ENCODE data around the gene C19orf12. TPM values are rescaled to one million over a fixed set of nuclear protein-coding genes. Genes with fewer than 3 reads are reported as not detected.

Gene C19orf12
- 10 to 100 TPM; 40.6 to 48.2 (median 43.5) TPM for total RNA-seq
- polyA plus RNA-seq, result 37.3 TPM
- long read RNA-seq, donor 1, full-length matches to known transcripts, result 117 of 142 reads
- long read RNA-seq, donor 1, partial matches to known transcripts, result 20 of 142 reads
- long read RNA-seq, donor 1, other reads (novel, unspliced or antisense), result 5 of 142 reads
- long read RNA-seq, donor 2, transcript C19orf12-201 (3 exons, 2,464 nt), result major isoform, 29 of 59 reads
- long read RNA-seq, donor 2, transcript C19orf12-202 (4 exons, 578 nt), result minor isoform, 16 of 59 reads
- long read RNA-seq, donor 2, transcript C19orf12-204 (2 exons, 1,912 nt), result minor isoform, 6 of 59 reads
- long read RNA-seq, donor 2, partial matches to known transcripts, result 0 of 59 reads
- long read RNA-seq, donor 2, other reads (novel, unspliced or antisense), result 8 of 59 reads
- long read RNA-seq, donor 3, full-length matches to known transcripts, result 168 of 214 reads
- long read RNA-seq, donor 3, partial matches to known transcripts, result 1 of 214 reads
- long read RNA-seq, donor 3, other reads (novel, unspliced or antisense), result 45 of 214 reads
- long read RNA-seq, donor 4, full-length matches to known transcripts, result 66 of 79 reads
- long read RNA-seq, donor 4, partial matches to known transcripts, result 4 of 79 reads
- long read RNA-seq, donor 4, other reads (novel, unspliced or antisense), result 9 of 79 reads

DNA sequence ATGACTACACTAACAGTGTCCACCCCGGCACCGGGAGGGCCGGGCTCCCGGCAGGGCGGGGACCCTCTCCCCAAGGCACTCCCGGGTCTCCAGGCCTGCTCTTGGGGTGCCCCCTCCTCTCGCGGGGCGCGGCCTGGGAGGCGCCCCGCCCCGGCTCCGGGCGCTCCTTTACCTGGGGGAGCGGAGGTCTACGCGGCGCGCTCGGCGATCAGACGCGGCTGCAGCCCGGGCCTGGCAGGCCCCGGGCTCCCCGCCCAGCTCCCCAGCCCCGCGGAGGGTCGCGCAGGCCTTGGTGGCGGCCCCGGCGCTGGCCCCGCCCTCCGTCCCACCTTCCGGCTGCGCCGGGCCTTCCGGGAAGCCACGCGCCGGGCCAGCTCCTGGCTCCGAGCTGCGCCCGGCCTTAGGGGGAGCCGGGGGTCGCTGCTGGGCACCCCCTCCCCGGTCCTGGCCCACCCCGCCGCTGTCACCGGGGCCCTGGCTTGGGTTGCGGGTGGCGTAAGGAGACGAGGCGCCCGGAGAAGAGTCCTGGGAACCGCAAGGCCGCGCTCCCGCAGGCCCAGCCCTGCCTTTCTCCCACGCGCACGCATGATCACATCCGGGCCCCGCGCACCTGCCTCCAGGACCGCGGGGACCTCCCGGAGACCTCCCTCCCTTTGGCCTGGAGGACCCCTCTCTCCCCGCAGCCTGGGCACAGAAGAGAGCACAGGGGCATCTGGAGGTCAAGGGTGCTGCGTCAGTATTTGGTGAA is at the start of gene C19orf12:
Gene C19orf12, minus strand, starts transcription at position 309 of the 748 bp plus-strand sequence. CDS start 6,848 bp downstream, outside the sequence.
- DNase-seq (peak; percentile 63 to 88 (median 88)), ATAC-seq (peak; percentile 86 to 89)
- H3K9me3 ChIP-seq (ENCODE audit: control insufficient read depth, low read length), result no peaks in the 10 kb centered on the region
- peak within 1 kb of the TSS; percentile 98 for H3K4me3 ChIP-seq (ENCODE audit: low read length)
- no peaks in the 10 kb centered on the region for H3K27me3 ChIP-seq (ENCODE audit: control insufficient read depth, insufficient read depth)
- intact Hi-C loops (cut with DNase I), result loop anchor here in 3 of 4 donors (2.0 to 10.0 kb wide), 3 partner anchors 18 to 103 kb away; partner anchors contain the start of gene PLEKHF1 (in 2 of the 3)
- under 1% methylated on average over 72 of the region's 72 CpGs for WGBS
- H3K27ac ChIP-seq (ENCODE audit: low read length), result peak within 1 kb of the TSS; percentile 85
- peaks cover 3% of the 10 kb centered on the region for H3K4me1 ChIP-seq (ENCODE audit: control insufficient read depth, insufficient read depth, low read length)

DNA sequence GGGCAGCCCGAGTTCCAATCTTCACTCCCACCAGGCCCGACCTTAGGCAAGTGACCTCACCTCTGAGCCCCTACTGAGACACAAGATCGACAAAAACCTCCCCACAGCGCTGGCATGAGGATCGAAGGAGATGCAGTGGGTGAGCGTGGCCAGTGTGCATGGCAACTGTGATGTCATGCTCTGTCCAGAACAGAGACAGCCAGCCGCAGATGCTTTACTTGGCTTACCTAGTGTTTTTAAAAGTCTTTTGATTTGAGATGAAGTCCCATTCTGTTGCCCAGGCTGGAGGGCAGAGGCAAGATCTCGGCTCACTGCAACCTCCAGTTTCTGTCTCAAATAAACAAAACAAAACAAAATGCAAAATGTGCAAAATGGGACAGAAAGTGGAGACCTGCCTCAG is 49.3 kb upstream of the C19orf12 start:
- WGBS, result 89% methylated on average over 8 of the region's 8 CpGs
- no peaks in the 10 kb centered on the region for H3K9me3 ChIP-seq (ENCODE audit: control insufficient read depth, low read length)
- no peaks in the 10 kb centered on the region for H3K27me3 ChIP-seq (ENCODE audit: control insufficient read depth, insufficient read depth)
- intact Hi-C loops (cut with DNase I), result no loop called here
- DNase-seq (no peak), ATAC-seq (no peak)
- no peaks in the 10 kb centered on the region for H3K4me1 ChIP-seq (ENCODE audit: control insufficient read depth, insufficient read depth, low read length)
- no peak overlapping the region for H3K27ac ChIP-seq (ENCODE audit: low read length)
- no peak overlapping the region for H3K4me3 ChIP-seq (ENCODE audit: low read length)

DNA sequence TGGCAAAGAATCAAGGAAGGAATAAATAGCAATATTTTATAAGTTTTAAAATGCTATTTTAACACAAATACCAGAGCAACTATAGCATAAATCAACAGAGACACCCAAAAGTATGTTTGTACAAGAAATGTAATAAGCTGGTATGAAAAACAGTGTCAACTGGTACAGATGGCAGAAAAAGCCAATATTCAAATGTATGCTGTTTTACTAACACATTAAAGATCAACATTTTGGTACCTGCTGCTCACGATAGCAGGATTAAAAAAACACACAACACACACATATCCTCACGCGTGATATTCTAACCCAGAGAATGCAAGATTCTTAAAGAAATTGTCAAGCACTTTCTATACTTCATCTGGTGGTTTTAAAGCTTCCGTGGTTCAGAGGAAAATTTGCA is 48.1 kb upstream of the C19orf12 start:
- ATAC-seq, result no peak
- intact Hi-C loops (cut with DNase I), result no loop called here
- H3K27me3 ChIP-seq (ENCODE audit: control insufficient read depth, insufficient read depth), result no peaks in the 10 kb centered on the region

DNA sequence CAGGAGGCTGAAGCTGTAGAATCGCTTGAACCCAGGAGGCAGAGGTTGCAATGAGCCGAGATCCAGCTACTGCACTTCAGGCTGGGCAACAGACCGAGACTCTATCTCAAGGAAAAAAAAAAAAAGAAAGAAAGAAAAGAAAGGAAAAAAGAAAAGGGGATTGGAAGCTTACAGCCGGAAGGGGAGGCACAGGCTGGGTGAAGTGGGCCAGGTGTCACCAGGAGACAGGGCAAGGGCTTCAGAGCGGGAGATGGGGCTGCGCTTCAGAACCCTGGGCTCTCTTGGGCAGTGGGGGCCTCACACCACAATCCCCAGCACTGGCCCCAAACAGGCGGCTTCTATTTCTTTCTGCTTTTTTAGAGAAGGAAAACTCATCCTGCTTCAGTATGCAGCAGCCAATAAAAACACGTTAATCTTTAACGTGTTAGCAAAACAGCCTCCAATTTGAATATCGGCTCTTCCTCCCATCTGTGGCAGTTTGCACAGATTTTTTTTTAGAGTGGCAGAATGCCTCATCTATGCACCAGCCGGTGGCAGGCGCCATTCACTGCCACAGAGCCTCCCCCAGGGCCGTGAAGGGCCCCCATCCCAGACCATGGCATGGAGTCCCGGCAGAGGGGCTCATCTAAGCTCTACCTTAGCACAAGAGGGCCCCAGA is 46.6 kb upstream of the C19orf12 start:
- no peak for ATAC-seq
- Histone ChIP-seq H3K27me3 (ENCODE audit: control insufficient read depth, insufficient read depth) (no peaks in the 10 kb centered on the region), H3K9me3 (ENCODE audit: control insufficient read depth, low read length) (no peaks in the 10 kb centered on the region), H3K27ac (ENCODE audit: low read length) (no peak overlapping the region), H3K4me3 (ENCODE audit: low read length) (no peak overlapping the region), H3K4me1 (ENCODE audit: control insufficient read depth, insufficient read depth, low read length) (no peaks in the 10 kb centered on the region)
- intact Hi-C loops (cut with DNase I), result no loop called here
- WGBS, result 58% methylated on average over 14 of the region's 14 CpGs
- DNase-seq, result no peak

More for the DNA sequence above, 48.1 kb upstream of the C19orf12 start:
- Histone ChIP-seq H3K4me1 (ENCODE audit: control insufficient read depth, insufficient read depth, low read length) (no peaks in the 10 kb centered on the region), H3K4me3 (ENCODE audit: low read length) (no peak overlapping the region), H3K27ac (ENCODE audit: low read length) (no peak overlapping the region), H3K9me3 (ENCODE audit: control insufficient read depth, low read length) (no peaks in the 10 kb centered on the region)
- DNase-seq, result no peak
- WGBS, result 84% methylated on average over 4 of the region's 4 CpGs

DNA sequence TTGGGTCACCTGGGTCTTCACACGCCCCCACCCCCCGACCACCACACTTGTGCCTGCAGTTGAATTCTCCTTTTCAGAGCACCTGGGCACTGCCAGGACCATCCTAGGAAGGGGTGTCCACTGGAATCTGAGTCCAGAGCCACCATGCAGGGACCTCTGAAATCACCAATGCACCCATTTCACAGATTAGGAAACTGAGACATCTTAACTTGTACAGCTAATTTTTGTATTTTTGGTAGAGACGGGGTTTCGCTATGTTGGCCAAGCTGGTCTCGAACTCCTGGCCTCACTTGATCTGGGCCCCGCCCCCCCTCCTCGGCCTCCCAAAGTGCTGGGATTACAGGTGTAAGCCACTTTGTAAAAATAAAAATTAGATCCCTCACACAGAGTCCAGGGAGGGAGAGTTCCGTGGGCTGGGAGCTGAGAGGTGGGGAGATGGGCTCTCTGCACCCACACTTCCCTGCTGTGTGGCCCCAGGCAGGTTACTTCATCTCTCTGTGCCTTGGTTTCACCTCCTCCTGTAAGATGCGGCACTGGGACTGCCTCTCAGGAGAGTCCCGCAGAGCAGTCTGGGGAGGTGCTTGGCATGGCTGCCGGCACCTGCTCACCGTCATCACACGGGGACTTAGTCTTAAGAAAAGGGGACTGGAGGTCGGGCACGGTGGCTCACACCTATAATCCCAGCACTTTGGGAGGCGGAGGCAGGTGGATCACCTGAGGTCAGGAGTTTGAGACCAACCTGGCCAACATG is 45.9 kb upstream of the C19orf12 start:
- intact Hi-C loops (cut with DNase I), result no loop called here
- DNase-seq (no peak), ATAC-seq (no peak)
- Histone ChIP-seq H3K27ac (ENCODE audit: low read length) (no peak overlapping the region), H3K27me3 (ENCODE audit: control insufficient read depth, insufficient read depth) (no peaks in the 10 kb centered on the region), H3K9me3 (ENCODE audit: control insufficient read depth, low read length) (no peaks in the 10 kb centered on the region), H3K4me1 (ENCODE audit: control insufficient read depth, insufficient read depth, low read length) (no peaks in the 10 kb centered on the region), H3K4me3 (ENCODE audit: low read length) (no peak overlapping the region)
- WGBS, result 89% methylated on average over 16 of the region's 16 CpGs

DNA sequence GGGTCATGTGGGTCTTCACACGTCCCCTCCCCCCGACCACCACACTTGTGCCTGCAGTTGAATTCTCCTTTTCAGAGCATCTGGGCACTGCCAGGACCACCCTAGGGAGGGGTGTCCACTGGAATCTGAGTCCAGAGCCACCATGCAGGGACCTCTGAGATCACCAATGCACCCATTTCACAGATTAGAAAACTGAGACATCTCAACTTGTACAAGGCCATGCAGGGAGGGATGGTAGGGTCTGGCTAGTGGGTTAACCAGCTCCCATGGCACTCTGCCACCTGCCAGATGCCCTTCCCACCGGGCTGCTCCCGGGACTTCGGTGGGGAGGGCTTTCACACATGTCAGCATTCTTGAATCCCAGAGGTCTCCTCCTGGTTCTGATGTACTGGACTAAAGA is 44.3 kb upstream of the C19orf12 start:
- no peak for DNase-seq
- no peak overlapping the region for H3K4me3 ChIP-seq (ENCODE audit: low read length)
- WGBS, result 82% methylated on average over 5 of the region's 5 CpGs
- no peak overlapping the region for H3K27ac ChIP-seq (ENCODE audit: low read length)
- ATAC-seq, result no peak
- no peaks in the 10 kb centered on the region for H3K27me3 ChIP-seq (ENCODE audit: control insufficient read depth, insufficient read depth)
- intact Hi-C loops (cut with DNase I), result loop anchor here in 1 of 4 donors (10.0 kb wide), 1 partner anchor 895 kb away; no protein-coding TSS in a partner anchor
- H3K4me1 ChIP-seq (ENCODE audit: control insufficient read depth, insufficient read depth, low read length), result no peaks in the 10 kb centered on the region
- H3K9me3 ChIP-seq (ENCODE audit: control insufficient read depth, low read length), result no peaks in the 10 kb centered on the region

DNA sequence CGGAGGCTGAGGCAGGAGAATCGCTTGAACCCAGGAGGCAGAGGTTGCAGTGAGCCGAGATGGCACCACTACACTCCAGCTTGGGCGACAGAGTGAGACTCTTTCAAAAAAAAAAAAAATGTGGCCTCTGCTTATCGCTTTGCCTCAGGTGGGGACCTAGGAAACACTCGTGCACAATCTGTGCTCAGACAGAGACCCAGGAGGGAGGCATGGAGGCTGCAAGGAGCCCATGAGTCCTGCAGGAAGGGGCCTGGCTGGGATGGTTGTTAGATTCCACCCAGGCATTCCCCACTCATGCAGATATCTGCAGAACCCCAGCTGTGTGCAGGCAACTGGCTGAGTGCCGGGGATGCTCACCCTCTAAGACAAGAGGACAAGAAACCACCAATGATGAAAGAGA is 43.8 kb upstream of the C19orf12 start:
- WGBS, result 87% methylated on average over 7 of the region's 7 CpGs
- Histone ChIP-seq H3K4me1 (ENCODE audit: control insufficient read depth, insufficient read depth, low read length) (no peaks in the 10 kb centered on the region), H3K4me3 (ENCODE audit: low read length) (no peak overlapping the region), H3K27ac (ENCODE audit: low read length) (no peak overlapping the region), H3K27me3 (ENCODE audit: control insufficient read depth, insufficient read depth) (no peaks in the 10 kb centered on the region), H3K9me3 (ENCODE audit: control insufficient read depth, low read length) (no peaks in the 10 kb centered on the region)
- ATAC-seq (no peak), DNase-seq (no peak)
- intact Hi-C loops (cut with DNase I), result loop anchor here in 1 of 4 donors (10.0 kb wide), 1 partner anchor 896 kb away; no protein-coding TSS in a partner anchor

DNA sequence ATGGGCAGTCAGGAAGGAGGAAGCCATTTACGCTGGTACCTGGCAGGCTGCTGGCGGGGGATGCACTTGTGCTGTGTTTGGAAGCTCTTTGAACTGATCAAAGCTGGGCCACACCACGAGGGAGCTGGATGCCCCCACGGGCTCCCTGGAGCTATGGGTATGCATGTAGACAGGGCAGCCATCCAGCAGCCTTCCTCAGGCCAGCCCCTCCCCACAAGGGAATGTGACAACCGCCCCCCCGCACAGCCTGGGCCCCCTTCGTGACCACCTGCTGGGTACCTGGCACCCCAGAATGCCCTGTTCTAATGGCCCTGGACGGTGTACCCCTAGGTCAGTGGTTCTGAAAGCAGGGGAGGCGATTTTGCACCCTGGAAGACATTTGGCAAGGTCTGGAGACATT is 42.5 kb upstream of the C19orf12 start:
- intact Hi-C loops (cut with DNase I), result loop anchor here in 1 of 4 donors (10.0 kb wide), 1 partner anchor 897 kb away; no protein-coding TSS in a partner anchor
- WGBS, result 75% methylated on average over 9 of the region's 9 CpGs
- H3K27me3 ChIP-seq (ENCODE audit: control insufficient read depth, insufficient read depth), result no peaks in the 10 kb centered on the region

DNA sequence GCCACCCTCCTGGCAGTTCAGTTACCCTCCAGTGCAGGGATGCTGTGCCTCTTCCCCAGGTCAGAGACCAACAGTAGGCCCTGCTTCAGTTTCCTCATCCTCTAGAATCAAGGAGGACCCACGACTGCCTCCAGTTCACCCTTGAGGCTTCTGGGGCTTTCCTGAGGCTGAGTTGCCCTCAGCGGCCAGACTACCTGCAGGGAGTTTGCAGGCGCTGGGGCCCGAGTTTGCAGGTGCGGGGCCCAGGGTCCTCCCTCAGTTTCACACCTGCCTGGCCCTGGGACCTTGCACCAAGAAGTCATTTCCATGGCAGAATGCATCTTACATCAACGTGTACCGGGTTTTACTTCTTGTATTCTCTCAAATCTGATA is 38.9 kb upstream of the C19orf12 start:
- intact Hi-C loops (cut with DNase I), result loop anchor here in 1 of 4 donors (10.0 kb wide), 1 partner anchor 901 kb away; no protein-coding TSS in a partner anchor
- Histone ChIP-seq H3K27me3 (ENCODE audit: control insufficient read depth, insufficient read depth) (no peaks in the 10 kb centered on the region), H3K4me1 (ENCODE audit: control insufficient read depth, insufficient read depth, low read length) (no peaks in the 10 kb centered on the region), H3K9me3 (ENCODE audit: control insufficient read depth, low read length) (no peaks in the 10 kb centered on the region), H3K27ac (ENCODE audit: low read length) (no peak overlapping the region), H3K4me3 (ENCODE audit: low read length) (no peak overlapping the region)
- ATAC-seq (no peak), DNase-seq (no peak)
- WGBS, result 76% methylated on average over 7 of the region's 7 CpGs

More for the DNA sequence above, 42.5 kb upstream of the C19orf12 start:
- H3K9me3 ChIP-seq (ENCODE audit: control insufficient read depth, low read length), result no peaks in the 10 kb centered on the region
- no peak overlapping the region for H3K4me3 ChIP-seq (ENCODE audit: low read length)
- no peak for ATAC-seq
- no peak for DNase-seq
- H3K27ac ChIP-seq (ENCODE audit: low read length), result no peak overlapping the region
- H3K4me1 ChIP-seq (ENCODE audit: control insufficient read depth, insufficient read depth, low read length), result no peaks in the 10 kb centered on the region
